HuH-7.5 (cell line): Measurements from ENCODE around the gene MOBP.

Source experiments
- DNase-seq: peaks from one replicate; pipeline ENCODE4 v3.0.0; 2011; ENCODE audit warnings: low spot score

The MOBP gene

DNA sequence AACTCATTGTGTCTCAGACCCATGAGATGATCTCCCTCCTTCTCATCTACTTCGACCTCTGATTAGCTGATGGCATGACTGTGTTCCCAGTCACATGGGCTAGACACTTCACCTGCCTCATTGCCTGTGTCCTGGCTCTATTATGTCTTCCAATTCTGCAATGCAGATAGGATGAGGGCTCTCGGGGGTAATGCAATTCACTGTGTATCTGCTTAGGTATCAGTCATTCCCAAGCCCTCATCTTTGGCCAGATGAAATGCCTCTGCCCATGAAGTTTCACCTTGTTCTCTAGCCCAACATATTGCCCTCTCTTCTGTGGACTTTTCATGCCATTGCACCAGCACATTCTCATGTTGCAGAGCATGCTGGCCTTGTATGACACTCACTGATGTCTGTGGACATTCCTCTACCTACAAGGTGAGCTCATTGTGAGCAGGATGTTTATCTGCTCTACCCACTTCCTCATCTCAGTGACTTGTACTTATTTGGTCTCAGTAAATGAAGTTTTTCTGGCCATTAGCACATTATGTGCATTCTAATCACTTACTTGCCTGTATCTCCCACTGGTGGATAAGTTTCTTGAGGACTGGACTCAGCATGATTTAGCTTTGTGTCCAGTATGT is 32.3 kb downstream of the MOBP start:
- no peak for DNase-seq

DNA sequence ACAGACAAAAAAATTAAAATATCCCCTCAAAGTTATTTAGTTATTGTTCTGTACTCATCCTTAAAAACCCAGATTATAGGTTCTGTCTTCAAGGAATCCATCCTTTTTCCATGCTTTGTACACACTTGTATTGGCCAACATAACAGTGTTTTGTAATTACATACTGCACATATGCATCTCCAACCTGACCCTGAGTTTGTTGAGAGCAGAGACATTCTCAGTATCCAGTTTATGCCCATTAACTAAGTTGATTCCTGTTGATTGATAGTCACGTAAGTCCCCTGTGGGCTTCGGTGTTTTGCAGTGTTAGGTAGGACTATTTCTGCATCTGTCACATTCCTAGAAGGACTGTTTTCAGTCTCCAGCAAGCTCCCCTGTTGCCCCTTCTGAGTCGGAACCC is 33.6 kb downstream of the MOBP start:
- no peak for DNase-seq

DNA sequence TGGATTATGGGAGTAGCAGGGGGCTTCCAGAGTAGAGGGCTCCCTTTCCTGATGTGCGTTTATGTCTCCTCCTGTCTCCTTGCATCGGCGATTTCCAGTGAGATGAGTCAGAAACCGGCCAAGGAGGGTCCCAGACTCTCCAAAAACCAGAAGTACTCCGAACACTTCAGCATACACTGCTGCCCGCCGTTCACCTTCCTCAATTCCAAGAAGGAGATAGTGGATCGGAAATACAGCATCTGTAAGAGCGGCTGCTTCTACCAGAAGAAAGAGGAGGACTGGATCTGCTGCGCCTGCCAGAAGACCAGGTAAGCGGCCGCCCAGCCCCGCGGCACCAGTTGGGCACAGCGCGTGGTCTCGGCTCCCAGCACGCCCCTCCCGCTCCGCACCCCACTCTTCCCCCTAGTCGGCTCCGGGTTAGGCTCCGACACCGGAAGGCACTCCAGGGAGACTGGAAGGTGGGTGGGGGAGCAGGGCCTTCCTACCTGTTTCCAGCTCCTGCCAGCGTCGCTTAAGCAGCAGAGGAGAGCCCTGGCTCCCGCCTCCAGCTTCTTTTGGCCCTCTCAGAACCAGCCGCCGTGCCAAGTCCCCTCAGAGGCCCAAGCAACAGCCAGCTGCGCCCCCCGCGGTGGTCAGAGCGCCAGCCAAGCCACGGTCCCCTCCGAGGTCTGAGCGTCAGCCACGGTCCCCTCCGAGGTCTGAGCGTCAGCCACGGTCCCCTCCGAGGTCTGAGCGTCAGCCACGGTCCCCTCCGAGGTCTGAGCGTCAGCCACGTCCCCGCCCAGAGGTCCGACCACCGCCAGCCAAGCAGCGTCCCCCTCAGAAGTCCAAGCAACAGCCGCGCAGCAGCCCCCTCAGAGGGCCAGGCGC is 34.7 kb downstream of the MOBP start:
- DNase-seq, result no peak

DNA sequence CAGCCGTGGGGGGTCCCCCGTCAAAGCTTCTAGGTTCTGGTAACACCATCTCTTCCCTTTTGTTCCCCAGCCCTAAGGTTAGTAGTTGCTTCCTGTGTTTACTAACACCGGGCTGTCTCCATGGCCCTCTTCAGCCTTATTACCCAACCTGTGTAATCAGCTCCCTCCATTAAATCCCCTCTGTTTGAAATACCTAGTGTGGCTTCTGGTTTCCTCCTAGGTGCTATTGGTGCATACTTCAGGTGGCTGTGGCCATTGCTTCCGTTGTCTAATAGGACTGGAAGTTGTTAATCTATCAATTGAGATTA is 35.3 kb downstream of the MOBP start:
- no peak for DNase-seq

DNA sequence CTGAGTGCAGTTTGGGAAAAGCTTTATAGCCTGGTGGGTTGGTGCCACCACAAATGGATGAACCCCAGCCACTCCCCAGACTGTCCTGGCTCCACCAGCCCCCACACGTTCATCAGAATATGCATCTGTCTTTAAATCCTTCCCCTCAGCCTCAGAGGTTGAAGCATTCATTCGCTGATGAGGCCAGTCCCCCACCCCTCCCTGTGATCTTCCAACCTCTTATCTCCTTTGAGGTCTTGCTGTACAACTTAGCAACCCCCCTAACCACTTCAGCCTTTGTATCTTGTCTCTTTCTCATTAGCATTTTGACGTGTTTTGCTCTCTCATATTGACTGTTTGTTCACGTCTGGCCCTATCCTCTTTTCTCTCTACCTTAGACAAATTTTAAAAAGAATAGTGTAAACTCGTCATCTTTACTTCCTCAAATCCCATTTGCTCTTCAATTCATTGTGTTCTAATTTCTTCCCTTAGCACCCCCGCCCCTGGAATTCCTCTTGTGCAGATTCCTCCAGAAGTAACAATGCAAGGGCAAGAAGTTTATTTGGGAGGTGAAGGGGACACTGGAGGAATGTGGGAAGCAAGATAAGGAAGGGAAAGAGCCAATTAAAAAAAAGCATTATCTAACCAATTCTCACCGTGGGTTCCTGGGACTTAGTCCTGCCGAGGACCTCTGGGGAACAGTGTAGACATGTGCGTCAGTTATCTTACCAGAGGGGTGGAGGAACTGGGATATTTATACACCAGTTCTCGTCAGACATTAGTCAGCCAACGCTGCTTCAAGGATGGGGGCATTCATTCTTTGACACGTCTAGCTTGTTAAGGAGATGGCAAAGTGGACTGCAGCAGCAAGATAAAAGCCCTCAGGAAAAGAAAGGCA is 38.6 kb downstream of the MOBP start:
- no peak for DNase-seq

DNA sequence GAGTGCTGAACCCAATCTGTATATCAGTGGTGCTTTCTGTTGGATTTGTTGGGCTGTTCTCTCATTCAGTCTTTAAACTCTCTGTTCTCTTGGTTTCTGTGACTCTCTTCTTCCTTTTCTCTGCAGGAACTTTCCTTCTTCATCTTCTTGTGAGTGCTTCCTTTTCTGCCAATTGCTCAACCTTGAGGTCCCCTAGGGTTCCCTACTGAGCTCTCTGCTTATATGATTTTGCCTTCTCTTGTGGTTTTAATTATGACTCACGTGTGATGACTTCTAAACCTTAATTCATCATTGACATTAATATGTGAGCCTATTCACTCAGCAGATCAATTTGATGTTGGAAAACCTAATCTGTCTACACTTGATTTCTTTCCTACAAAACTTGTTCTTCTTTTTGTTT is 39.4 kb downstream of the MOBP start:
- DNase-seq, result no peak

DNA sequence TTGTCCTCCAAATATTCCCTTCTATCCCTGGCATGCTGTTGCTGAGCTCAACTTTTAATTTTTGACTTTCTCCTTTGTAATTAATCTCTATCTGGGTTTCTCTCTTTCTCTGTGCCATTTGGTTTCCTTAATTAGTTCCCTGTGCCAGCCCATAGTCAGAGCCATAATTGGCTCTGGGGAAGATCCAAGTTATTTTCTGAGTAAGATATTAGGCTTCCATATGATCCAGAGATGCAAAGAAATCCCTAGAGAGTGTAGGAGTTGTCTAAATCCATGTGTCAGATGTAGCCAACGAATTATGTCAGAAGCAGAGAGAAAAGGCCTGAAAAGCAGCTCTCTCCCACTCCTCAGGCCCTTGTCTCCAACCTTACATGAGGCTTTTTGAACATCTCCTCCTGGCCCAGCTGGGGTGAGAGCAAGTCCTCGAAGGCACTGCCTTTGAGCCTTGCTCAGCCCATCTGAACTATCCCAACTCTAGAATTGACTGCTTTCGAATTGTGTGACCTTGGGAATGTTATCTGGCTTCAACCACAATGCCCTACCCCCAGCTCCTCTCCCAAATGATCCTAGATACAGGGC is 46.4 kb downstream of the MOBP start:
- DNase-seq, result no peak

DNA sequence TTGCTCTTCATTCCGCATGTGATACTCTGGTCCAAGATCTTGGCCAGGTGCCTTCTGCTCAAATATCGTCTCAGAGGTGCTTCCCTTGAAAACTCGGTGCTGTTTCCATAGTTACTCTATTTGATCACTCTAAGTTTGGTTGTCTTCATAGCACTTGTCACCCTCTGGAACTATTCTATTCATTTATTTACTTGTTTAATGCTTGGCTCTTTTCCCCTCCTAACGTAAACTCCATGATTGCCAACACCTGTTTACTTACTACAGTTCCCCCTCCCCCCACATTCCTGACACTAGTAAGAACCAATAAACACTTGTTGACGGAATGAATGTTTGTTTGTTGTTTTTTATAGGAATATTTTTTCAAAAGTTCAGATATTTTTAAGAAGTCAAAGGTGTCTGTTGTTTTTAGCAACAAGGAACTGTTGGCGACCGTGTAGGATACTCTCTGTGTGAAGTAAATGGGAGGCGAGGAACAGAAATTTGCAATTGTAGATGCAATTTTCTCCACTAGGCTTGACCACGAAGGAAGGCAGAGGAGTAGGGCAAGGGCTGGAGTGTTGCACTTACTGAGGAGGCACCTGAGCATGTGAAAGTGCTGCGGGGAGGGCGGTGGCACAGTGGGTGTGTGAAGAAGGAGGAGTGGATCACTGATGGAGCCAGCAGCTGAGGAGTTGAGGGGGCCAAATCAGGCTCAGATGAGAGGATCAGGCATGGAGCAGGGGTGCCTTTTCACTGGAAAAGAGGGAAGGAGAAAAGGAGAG is 48.4 kb downstream of the MOBP start:
- DNase-seq, result no peak

DNA sequence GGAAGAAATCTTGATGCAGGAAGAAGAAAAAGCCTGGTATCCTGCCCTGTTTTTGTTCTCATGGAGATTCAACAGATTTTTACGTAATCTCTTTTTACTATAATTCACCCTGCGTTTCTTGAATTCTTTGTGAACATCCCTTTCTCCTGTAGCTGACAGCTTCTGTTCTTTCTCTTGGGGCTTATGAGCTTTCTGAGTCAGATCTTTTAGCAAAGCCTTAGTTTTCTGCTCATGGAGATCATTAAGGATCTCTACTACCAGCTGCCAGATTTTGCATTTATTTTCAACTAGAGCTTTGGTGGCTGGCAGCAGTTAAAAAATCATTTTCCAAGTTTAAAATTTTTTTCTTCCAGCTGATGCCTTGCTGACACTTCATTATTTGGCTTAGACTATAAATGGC is 51.6 kb downstream of the MOBP start:
- DNase-seq, result no peak

DNA sequence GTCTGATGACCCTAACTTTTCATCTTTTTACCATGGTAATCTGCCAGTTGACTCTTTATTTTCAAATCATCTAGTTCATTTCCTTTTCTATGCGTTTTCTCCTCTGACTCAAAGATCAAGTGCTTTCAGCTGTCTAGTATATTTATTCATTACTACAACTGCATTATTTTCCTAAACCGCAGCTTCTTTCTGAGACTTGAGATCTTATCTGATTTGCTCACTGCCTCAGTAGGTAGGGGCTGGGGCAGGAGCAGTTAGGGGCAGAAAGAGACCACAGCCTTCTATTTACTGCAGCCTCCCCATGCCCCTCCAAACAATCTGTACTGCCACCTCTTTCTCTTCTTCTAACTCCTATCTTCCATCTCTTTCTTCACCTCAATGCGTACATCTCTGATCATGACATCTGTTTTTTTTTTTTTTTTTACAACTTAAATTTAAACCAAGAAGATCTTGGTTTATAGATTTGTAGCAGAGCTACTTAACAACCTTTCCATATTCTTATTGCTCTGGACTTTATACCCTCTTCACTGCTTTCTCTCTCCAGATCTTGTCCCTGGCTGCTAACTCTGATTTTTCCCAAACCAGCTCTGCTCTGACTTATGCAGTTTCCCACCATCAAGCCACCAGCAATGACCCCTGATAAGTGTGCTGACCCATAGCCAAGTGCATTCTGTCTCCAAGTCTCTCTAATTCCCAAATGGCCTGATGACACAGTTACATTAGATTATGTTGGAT is 52.2 kb downstream of the MOBP start:
- DNase-seq, result no peak

DNA sequence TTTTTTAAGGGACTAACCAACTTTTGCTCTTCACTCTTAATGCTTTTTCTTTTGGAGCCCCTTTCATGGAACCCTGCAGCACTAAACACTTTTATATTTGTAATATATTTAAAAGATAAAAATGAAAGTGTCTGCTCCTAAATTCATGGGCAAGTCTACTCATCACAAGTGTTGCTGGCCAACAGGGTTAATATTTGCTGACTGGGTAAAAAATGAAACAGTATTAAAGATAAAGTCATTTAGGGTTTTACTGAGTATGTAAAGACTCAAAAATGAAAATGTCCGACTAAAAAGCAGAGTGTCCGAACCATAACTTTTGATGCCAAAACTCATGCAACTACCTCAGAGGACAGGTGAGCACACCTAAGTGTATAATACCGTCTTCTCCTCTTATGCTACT is 54.0 kb downstream of the MOBP start:
- no peak for DNase-seq

DNA sequence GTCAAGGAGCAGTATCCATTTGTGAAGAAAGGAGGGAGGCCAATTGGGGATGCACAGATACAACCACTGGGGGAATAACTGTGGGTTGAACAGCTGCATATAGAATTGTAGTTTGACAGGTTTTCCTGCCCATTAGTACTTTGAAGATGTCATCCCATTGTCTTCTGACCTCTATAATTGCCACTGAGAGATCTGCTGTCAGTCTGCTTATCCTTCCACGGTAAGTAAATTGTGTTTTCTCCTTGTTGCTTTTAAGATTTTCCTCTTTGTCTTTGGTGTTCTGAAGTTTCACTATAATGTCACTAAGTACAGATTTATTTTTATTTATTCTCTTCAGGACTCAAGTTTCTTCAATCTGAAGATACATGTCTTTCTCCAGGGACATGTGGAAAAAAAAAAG is 56.6 kb downstream of the MOBP start:
- no peak for DNase-seq

DNA sequence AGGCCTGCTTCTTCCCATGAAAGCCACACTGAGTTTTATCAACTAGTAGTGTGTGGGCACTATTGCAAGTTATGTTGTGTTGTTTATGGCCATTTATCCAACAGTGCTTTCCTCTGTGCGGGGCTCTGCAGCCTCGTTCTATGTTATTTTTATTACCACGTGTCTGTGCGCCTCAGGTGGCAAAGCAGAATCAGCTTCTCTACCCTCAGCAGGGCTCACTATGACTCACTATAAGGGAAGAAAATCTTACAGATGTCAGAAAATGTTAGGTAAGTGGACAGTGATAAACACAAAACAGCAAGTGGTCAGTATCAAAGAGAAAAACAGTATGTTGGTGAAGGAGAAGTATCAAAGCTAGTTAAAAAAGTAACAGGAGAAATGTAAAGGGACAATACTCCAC is 61.4 kb downstream of the MOBP start:
- no peak for DNase-seq

DNA sequence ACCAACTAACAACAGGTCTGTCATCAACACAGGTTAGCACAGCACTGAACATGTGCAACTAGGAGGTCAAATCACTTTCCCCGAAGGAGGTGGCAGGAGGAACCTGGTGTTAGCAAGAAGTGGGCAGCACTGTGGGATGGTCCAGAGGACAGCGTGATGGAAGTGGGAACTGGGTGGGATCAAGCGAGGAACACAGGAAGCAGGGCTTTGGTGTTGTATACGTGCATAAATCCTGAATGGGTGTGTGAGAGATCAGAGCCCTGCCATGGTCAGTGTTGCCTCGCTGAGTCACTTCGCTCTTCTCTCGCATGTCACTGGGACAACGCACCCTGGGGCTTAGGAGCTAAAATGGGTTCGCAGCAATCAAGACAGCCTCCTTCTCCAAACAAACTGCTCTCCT is 62.1 kb downstream of the MOBP start:
- DNase-seq, result no peak

DNA sequence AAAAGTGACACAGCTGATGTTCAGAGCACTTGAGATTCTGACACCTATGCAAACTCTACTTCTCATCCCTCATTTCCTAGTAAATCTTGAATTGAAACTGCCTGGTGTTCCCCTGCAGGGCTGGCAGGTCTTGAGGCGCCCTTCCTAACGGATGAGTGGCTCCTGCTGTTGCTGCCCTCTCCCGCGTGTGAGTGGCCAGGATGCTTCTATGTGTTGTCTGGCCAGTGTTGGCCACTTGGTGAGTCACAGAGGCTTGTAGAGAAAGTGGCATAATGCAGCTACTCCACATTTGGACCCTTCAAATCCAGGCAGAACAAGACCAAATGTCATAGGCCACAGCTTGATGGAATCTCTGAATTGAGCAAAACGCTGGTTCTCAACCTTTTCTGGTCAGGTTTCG is 63.6 kb downstream of the MOBP start:
- no peak for DNase-seq

DNA sequence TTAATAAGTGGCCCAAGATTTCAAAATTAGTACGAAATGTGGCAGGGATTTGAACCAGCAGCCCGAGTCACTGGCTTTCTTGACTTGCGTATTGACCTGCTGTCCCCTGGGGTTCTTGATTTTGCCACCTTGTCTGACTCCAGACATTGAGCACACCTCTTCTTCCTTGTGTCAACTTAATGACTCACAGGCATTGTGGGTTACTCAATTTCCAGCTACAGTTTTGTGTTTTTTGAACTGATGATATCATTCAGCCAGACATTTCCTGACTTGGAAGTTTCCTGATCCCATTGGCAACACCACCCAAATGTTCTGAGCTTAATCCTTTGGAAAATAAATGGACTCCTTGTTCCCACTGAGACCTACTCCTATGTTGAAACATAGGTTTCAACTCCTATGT is 64.2 kb downstream of the MOBP start:
- no peak for DNase-seq

DNA sequence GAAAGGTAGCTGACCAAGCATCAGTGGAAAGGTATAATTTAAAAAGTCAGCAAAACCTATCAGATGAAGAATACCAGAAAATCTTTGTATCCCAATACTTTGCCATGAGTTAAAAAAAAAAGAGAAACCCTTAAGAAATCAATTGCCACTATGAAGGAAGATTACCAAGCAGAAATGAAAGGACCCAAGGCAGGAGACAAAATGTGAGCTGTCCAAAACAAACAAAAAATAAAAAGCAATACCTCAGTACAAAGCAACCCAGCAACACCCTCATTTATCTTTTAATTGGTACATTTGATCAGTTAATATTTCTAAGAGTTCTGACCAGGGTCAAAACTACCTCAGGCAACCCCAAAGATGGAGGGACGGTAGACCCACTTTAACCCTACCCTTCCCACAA is 65.3 kb downstream of the MOBP start:
- DNase-seq, result no peak

DNA sequence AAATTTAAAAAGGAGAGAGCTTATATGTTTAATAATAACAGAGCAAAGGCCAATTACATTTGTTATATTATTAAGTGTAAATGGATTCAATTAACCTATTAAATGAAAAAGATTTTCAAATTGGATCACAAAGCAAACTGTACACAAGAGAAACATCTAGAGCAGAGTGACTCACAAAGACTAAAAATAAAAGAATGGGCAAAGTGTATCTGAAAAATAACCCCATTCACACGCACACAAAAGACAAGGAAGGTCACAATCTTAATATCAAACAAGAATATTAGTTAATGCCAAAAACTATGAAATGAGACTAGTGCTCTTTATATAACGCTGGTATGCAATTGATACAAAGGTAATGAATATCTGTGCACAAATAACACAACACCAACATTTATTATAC is 65.7 kb downstream of the MOBP start:
- no peak for DNase-seq

DNA sequence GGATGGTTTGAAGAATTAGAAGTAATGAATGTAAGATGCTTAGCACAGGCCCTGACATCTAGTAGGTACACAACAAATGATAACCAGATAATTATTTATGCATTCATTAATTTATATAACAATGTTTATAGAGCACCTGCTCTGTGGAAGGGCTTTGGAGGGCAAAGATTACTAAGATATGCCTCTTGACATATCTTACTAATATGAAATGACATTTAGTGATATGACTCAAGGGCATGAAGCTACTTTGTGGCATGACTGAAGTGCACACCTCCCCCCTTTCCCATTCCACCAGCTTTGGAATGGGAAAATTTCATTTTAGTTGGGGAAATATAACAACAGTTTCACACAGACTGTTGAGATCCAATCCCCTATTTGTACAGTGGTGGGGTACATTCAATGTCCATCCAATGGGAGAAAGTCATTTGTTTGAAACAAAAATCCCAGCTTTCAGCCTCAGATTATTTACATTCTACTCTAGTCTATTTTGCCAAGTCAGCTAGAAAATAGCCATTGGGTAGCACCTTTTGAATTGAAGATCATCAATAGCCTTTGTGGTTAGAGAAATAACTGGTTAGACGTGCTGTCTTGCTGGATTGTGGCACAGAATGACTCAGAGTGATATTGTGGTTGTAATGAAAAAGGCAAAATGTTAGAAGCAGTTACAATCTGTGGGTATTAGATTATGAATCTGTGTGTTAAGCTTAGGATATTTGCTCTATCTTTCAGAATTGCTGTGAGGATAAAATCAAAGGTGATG is 72.9 kb downstream of the MOBP start:
- DNase-seq, result no peak

DNA sequence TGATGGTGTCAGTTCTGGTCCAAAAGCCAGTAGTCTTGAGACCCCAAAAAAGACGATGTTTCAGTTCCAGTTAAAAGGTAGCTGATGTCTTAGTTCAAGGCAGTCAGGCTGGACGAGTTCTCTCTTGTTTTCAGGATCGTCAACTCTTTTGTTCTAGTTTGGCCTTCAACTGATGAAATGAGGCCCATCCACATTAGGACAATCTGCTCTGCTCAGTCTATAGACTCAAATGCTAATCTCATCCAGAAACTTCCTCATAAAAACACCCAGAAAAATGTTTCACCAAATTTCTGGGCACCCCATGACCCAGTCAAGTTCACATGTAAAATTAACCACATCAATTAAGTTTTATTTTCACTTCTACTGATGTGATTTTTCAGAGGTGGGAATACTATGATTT is 74.0 kb downstream of the MOBP start:
- no peak for DNase-seq

DNA sequence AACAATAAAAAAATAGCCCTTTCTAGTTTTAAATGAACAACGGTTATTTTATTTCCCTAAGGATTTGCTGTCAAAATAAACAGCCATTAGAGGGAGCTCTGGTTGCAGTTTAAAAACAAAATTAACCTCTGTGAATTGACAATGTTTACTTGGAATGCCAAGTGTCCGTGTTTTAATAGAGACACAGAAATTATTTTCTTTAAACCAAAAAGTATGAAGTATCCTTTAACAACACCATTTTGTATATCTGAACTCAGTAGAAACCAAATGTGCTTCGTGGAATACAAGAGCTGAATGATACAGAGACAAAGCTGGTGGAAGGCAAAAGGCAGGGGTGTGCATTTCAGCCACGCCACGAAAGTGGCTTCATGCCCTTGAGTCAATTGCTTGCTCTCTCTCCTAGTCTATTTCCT is 74.4 kb downstream of the MOBP start:
- no peak for DNase-seq
